SKM-1 treated with dmso at 0.1 percent for 144 hours (cell line): Measurements from ENCODE around the gene KCNG4.

ENCODE experiments used
- DNase-seq: peaks from one replicate; lab custom pipeline; 2025; ENCODE audit not compliant: unreplicated experiment; lab: John Stamatoyannopoulos, UW

KCNG4 gene

DNA sequence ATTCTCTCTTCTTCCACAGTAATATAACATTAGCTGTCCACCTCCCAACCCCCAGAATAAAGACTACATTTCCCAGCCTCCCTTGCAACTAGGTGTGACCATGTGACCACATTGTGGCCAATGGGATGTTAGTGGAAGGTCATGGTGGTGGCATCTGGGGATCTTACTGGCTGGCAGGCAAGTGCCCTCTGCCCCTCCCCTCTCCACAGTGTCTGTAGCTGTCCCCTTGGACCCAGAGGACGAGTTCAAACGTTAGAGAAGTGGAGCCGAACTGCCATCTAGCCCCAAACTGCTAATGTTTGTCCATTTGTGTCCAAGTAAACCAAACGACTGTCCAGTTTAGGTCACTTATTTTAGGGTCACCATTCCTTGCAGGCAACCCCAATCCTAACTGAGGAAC lies 26.6 kb upstream of the KCNG4 start:
- peak; percentile 62 for DNase-seq

DNA sequence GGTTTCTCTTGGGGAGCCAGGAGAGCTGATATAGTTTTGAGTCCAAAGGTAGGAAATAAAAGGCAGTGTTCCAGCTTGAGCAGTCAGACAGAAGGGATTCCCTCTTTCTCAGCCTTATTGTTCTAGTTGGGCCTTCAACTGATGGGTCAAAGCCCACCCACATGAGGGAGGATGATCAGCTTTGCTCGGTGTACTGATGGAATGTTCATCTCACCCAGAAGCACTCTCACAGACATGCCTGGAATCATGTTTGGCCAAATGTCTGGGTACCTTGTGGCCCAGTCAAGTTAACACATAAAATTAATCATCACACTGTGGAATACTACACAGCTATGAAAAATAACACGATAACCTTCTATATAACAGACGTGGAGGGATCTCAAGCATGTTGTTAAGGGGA lies 23.1 kb upstream of the KCNG4 start:
- DNase-seq, result no peak

DNA sequence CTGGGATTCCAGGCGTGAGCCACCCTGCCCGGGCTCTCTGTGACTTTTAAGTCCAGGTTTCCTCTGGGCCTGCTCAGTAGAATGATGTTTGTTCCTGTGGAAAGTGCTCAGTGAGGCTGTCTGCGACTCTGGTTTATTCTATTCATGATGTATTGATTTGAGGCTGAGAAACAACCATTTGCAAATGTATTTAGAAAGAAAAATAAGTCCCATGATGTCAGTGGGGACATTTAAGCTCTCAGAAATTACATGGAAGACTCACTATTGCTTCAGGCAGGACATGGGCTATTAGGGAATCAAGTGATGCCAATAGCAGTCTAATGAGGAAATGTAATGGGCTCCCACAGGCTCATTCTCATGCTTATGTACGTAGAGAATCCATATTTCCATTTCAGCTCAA lies 22.2 kb upstream of the KCNG4 start:
- no peak for DNase-seq

DNA sequence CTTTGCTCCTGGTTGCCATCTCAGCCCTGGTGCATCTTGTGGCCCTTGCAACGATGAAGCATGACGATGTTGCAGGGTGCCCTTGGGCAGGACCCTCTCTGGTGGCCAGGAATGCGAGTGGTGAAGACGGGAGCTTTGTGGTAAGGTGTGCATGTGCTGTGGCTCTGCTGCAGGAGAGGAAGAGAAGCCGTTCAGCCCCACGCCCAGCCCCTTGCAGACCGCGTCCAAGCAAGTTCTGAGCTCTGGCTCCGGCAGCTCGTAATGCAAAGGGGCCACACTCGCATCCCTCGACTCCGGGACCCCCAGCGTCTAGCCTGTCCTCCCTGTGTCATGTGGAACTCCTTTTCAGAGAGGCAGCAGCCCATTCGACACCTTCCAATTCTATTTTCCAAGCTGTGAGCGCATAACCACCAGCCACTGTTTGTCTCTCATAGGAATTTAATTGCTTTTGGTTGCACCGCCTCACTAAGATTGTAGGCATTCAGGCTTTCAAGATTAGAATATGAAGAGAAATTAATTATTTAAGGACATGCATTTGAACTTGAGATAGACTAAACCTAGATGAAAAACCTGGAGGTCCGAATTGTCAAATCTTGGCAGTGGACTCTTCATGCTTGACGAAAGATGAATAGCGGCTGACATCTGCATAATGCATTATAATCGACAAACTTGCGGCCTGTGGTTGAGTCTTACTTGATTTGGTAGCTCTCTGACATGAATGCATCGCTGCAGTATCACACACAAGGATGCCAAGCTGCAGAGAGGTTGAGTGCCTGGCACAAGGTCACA lies 21.1 kb upstream of the KCNG4 start:
- no peak for DNase-seq

DNA sequence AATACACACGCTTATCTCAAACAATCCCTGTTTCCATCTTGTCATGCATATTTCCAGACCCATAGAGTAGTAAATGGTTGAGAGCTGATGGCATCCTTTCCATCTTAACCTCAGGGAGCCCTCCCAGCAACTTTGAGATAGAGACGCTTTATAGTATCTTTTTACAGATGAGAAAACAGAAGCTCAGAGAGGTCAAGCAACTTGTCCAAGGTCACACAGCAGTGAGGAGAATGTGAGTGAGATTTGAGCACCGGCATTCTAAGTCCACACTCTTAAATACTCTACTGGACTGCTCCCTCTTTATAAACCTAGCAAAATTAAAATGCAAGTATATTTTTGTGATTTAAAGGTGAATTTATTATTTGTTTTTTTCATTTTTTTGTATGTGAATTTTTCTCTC lies 19.9 kb upstream of the KCNG4 start:
- no peak for DNase-seq

DNA sequence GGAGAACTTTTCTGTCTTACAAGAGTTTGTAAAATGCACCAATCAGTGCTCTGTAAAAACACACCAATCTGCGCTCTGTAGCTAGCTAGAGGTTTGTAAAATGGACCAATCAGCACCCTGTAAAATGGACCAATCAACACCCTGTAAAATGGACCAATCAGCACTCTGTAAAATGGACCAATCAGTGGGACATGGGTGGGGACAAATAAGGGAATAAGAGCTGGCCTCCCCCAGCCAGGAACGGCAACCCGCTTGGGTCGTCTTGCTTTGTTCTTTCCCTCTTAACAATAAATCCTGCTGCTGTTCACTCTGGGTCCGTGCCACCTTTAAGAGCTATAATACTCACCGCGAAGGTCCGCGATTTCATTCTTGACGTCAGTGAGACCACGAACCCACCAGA lies 18.5 kb upstream of the KCNG4 start:
- DNase-seq, result no peak

DNA sequence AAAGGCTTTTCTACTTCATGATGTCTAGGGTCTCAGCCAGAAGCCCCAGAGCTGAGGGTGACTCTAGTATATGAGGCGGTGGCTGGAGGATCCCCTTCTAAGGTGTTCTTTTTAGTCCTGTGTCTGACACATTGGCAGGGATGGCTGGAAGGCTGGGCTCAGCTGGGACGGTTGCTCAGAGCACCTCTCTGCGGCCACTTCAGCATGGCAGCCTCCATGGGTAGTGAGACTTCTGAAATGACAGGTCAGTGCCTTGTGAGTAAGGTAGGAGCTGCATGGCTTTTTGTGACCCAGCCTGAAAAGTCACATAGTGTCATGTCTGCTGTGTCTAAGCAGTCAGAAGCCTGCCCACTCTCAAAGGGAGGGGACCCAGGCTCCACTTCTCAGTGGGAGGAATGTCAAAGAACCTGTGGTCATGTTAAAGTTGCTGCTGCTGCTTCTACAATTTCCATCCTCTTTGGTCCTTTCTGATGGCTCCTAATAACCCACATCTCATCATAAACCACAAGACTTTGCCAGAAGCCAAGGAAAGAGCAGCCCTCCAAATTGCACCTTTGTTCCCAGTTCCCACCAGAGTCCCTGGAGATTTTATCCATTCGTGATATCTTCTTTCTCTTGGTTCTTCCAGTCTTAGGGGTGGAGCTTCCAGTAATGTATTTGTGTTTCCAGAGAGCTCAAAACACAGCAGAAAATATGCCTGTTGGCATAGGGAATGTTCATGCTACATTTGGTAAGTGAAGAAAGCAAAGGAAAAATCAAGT lies 15.4 kb upstream of the KCNG4 start:
- DNase-seq, result no peak

DNA sequence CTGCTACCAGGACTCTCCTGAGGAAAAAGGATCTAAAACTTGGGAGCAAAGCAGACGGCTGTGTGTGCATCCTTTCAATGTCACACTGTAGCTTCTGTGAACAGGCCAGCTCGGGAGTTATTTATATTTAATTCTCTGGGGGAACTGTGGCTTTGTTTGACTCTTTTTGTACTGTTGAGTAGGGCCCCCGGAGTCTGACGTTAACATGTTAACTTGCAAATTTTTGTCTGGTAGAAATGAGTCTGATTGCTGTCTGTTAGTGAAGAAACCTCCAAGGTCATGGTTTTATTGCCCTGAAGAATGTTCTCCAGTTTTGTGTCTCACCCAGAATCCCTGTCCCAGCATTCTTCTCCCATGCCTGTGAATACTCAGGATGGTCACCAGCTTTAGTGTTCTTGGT lies 14.2 kb upstream of the KCNG4 start:
- DNase-seq, result no peak

DNA sequence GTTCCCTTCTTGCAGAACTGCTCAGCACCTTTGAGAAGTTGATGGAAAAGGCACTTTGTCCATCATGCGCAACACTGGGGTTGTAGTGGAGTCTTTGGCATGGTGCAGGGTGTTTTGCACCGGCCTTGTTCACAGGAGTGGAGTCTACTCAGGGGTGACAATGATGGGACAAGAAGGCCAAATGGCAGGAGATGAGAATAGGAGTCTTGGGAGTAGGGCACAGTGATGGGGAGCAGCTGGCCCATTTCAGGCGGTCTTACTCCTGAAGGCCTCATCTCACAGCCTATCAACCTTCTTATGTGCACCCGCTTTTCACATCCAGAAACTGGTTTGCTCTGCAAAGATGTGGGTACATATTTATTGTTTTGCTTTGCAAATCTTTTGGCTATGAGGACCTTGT lies 13.4 kb upstream of the KCNG4 start:
- DNase-seq, result no peak

DNA sequence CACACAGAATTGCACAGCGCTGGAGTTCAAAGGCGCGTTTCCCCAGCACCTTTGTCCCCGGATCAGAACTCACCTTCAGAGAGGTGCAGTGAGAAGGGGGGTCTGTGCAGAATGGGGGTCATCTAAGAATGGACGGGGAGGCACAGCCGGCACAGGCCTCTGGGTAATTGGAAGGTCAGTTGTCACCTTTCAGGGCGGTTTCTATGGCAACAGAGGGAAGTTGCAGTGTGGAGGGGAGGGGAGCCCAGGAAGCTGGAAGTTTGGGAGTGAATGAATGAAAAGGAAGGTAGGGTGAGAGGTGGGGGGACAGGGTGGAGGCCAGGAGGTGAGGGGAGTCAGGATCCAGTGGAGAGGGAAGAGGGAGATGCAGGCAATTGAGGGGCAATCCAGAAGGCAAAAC lies 12.4 kb upstream of the KCNG4 start:
- no peak for DNase-seq

DNA sequence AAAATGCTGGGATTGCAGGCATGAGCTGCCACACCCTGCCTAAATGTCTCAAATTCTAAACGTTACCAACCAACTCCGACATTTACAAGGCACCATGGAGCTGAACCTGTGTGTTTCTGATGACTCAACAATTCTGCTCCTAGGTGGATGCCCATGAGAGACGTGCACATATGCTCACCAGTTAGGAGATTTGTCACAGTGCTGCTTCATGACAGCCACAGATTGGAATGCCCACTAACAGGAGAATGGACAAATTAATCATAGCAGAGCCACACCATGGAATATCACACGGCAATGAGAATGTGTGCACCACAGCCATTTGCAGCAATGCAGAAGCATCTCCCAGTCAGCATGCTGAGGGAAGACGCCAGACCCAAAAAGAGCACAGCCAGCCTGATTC lies 8.0 kb upstream of the KCNG4 start:
- DNase-seq, result no peak

DNA sequence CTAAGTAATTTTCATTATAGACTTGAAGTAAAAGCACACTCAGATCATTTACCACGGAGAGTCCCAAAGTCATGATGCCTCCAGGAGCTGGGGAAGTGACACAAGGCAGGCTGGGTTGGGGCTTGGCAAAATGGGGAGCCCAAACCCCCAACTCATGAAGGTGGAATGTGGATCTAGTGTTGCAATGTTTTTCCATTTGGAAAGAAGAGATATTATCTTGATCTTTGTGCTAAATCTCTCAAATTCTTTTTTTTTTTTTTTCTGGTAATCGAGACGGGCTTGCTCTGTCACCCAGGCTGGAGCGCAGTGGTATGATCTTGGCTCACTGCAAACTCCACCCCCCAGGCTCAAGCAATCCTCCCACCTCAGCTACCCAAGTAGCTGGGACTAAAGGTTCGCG lies 7.5 kb upstream of the KCNG4 start:
- DNase-seq, result no peak

DNA sequence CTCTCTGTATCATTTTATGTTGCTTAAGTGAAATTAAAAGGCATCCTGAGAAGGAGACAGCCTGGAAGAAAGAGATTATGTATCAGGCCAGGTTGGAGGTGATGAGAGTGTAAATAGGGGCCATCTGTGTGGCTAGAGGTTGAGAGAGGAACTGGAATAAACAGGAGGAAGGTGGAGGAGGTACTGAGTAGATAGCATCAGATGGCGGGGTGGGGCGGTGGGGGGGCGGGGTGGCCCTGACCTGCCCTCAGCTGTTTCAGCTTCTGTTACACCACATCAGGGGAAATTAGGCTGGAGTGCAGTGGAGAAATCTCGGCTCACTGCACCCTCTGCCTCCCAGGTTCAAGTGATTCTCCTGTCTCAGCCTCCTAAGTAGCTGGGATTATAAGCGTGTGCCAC lies 6.9 kb upstream of the KCNG4 start:
- DNase-seq, result peak; percentile 29

DNA sequence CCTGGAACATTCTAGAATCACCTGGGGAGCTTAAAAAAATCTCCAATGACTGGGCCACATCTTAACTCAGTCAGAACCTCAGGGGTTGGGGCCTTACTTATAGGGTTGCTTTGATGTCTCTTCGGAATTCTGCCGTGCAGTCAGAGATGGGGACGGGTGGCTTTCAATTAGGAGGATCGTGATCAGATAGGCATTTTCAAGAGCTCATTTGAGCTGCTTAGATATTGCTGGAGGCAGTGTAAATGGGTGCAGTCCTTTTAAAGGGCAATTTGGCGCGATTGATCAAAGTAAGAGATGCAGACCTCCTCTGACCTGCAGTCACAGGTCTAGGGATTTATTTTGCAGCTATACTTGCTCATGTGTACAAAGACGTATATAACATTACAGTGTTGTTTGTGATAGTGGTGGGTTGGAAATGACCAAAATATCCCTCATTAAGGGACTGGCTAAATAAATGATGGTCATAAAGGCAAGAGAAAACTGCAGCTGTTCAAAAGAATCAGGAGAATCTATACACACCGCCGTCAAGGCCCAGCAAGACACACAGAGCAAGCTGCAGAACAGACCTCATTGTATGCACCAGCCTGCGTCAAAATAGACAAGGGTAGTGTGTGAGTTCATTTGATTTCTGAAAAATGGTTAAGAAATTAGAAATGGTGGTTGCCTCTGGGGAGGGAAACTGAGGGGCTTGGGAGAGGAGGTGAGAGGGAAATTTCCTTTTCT lies 6.3 kb upstream of the KCNG4 start:
- no peak for DNase-seq

DNA sequence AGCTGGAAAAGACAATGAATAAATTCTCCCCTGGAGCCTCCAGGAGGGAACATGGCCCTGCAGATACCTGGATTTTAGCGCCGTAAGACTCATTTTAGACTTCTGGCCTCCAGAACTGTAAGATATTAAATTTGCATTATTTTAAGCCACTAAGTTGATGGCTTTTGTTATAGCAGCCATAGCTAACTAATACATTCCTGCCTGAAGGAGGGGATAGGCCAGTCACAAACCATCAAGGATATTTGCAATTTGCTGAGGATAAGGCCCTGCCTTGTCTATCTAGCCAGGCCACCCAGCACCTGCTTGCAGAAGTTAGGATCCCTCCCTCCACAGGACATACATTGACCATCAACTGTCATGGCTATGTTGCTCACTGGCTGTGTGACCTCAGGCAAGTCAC lies 4.9 kb upstream of the KCNG4 start:
- no peak for DNase-seq

DNA sequence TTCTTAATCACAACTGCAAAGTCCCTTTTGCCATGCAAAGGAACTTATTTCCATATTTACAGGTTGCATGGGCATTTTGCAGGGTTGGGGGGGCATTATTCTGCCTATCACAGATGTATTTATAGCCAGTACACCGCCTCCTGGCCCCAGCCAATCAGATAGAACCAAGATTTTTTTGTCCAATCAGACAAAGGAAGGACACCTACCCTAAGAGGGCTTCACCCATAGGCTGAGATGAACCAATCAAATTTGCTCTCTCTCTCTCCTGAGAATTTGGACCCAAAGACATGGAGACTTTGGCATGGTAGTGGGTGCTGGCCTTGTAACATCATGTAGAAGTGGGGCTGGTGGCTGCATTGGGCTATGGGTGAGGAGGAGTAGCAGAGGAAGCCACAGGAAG lies 3.9 kb upstream of the KCNG4 start:
- no peak for DNase-seq

DNA sequence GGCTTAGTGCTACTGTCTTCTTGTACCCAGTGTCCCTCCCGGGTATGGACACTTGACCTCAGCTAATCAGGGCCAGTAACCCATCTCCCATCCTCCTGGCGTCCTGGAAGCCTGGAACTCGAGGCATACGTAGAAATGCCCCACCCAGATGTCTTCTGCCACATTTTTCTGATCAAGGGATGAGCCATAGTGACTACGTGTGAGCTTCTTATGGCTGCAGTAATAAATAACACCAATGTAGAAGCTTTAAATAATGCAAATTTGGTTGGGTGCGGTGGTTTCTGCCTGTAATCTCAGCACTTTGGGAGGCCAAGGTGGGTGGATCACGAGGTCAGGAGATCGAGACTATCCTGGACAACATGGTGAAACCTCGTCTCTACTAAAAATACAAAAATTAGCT lies 3.0 kb upstream of the KCNG4 start:
- no peak for DNase-seq

DNA sequence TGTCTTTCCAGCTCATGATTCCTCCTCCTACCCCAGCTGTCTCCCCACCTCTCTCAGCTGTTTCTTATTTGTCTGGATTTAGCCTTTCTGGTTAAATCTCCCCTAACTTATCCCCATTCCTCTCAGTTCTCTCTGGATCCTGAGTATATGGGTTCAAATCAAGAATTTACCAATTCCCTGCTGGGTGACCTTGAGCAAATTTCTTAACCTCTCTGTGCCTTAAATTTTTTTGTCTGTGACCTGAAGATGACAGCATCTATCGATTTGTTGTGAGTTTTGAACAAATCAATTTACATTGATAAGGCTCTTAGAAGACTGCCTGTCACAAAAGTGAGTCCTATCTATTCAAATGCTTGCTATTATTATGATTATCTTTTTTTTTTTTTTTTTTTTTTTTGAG lies 2.0 kb upstream of the KCNG4 start:
- no peak for DNase-seq

DNA sequence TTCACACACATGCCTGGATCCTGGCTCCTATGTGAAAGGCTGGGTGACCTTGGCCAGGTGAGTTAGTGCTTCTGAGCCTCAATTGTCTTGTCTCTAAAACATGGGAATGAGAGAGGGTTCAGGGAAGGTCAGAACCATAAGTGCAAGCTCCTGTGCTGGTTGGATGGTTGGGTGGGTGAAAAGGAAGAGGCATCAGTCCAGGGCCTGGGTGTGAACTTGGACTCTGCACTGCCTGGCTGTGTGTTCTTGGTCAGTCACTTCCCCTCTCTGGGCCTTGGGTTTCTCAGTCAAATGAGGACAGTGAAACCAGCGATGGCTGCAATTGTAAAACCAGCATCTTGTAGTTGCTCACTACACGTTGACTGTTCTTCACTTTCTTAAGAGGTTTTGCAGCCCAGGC lies 643 bp upstream of the KCNG4 start:
- DNase-seq, result no peak

DNA sequence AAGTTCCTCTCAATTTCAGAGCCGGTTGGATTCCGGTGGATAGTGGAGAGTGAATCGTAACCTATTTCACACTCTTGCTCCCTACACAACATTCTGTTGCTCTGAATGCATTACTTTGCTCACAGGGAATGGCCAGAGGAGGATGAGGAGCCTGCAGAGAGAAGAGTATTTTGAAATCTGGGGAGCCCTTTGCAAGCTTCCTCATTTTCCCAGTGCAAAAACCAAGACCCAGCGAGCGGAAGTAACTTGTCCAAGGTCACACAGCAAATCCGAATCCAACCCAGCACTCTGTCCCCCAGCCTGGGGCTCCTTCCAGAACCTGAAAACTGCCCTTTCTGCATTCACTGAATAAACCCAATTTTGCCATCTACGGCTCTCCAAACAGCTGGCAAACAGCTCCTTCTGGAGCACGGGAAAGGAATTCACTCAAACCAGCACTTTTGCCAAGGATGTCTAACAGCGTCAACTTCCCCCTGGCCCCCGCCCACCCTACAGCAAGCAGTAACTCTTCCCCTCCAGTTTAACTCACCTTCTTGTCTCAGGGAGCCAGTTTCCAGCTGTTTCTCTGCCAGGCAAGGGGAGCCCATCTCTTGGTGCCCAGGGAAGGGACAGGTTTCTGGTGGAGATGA lies 557 bp downstream of the KCNG4 start:
- DNase-seq, result peak; percentile 80

DNA sequence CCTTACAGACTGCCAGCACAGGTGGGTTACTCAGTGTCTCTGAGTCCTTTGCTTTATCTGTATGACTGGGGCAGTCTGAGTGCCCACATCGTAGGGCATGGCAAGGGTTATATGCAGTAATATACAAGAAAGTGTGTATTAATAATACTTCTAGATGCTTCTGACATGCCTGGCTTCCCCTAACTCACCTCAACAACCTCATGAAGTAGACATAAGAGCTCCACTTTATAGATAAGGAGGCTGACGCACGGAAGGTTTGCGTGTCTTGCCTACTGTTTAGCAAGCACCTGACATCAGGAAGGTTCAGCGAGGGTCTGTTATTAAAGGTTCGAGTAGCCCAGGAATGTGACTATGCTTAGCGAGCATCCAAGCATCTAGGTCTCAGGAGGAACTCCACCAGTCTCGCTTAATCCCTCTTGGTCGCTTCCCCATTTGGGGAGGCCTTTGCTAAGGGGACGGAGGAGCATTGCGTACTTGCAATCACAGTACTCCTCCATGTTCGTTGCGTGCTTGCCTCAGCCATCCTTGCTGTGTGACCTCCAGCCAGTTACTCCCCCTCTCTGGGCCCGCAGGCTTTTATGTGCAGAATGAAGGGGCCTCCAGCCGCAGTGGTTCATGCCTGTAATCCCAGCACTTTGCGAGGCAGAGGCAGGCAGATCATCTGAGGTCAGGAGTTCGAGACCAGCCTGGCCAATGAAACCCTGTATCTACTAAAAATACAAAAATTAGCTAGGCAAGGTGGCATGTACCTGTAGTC lies 1.6 kb downstream of the KCNG4 start:
- no peak for DNase-seq
